Stimulated activated CD4-positive, alpha-beta T cell treated with anti-CD3 and anti-CD28 coated beads, Interleukin-2, amount 100 ng/mL, for 48 hours (primary cell): ENCODE results near the gene S100A13.
"Not testable (repeated sequence)": the region's sequence is repeated elsewhere in the genome, so short reads cannot be mapped to it uniquely, and the experiment has no call there.

Experiments used
- DNase-seq, 2 donors: peaks; one replicate each; pipeline ENCODE4 v3.0.0-alpha.2; 2020

Gene S100A13

GRCh38 chr1:153598309-153599172 lies 28.8 kb downstream of the S100A13 start:
- DNase-seq, result no peak

GRCh38 chr1:153597206-153597605 lies 30.1 kb downstream of the S100A13 start:
- DNase-seq, result no peak

- no peak for DNase-seq
Observed at GRCh38 chr1:153592748-153593147, 34.6 kb downstream of the S100A13 start.

GRCh38 chr1:153588482-153588881 lies 38.8 kb downstream of the S100A13 start:
- no peak for DNase-seq

- DNase-seq, result not testable (repeated sequence)
Observed at GRCh38 chr1:153588033-153588432, 39.3 kb downstream of the S100A13 start.

GRCh38 chr1:153587314-153587713 lies 40.0 kb downstream of the S100A13 start:
- no peak for DNase-seq

GRCh38 chr1:153586347-153586746 lies 41.0 kb downstream of the S100A13 start:
- DNase-seq, result no peak

- DNase-seq, result no peak
Observed at GRCh38 chr1:153585006-153585405, 42.3 kb downstream of the S100A13 start.

GRCh38 chr1:153583976-153584375 lies 43.3 kb downstream of the S100A13 start:
- no peak for DNase-seq

GRCh38 chr1:153583514-153583913 lies 43.8 kb downstream of the S100A13 start:
- DNase-seq, result not testable (repeated sequence)

GRCh38 chr1:153582836-153583235 lies 44.5 kb downstream of the S100A13 start:
- not testable (repeated sequence) for DNase-seq

- no peak for DNase-seq
Observed at GRCh38 chr1:153578936-153579335, 48.4 kb downstream of the S100A13 start.

- DNase-seq, result no peak
Observed at GRCh38 chr1:153578490-153578889, 48.8 kb downstream of the S100A13 start.

GRCh38 chr1:153577624-153578051 lies 49.7 kb downstream of the S100A13 start:
- no peak for DNase-seq

- DNase-seq, result no peak
Observed at GRCh38 chr1:153577138-153577537, 50.2 kb downstream of the S100A13 start.

- DNase-seq, result not testable (repeated sequence)
Observed at GRCh38 chr1:153575497-153575896, 51.8 kb downstream of the S100A13 start.

GRCh38 chr1:153575081-153575491 lies 52.2 kb downstream of the S100A13 start:
- DNase-seq, result not testable (repeated sequence)

GRCh38 chr1:153573351-153573750 lies 54.0 kb downstream of the S100A13 start:
- DNase-seq, result no peak

GRCh38 chr1:153572569-153573015 lies 54.7 kb downstream of the S100A13 start:
- peak; percentile 51 to 61 for DNase-seq

- DNase-seq, result no peak
Observed at GRCh38 chr1:153571706-153572105, 55.6 kb downstream of the S100A13 start.

- DNase-seq, result no peak
Observed at GRCh38 chr1:153570874-153571273, 56.4 kb downstream of the S100A13 start.

- DNase-seq, result no peak
Observed at GRCh38 chr1:153569465-153569864, 57.8 kb downstream of the S100A13 start.
